Ascending aorta (tissue), 2 donors: Measurements from ENCODE around the gene USF2. TPM values are rescaled to one million over a fixed set of nuclear protein-coding genes. Genes with fewer than 3 reads are reported as not detected.

Experiments used
- DNase-seq, 2 donors: peaks; one replicate each; pipeline ENCODE4 v3.0.0-alpha.2; 2019; ENCODE audit warnings: low spot score in 2 of 2
- H3K27ac ChIP-seq, 2 donors: fragments of 200-600 bp; sonication (generic); one replicate each; pipeline ENCODE4 v1.5.1; 2016 to 2017; ENCODE audit warnings: mild to moderate bottlenecking in 1 of 2
- H3K27me3 ChIP-seq: fragments of 200-600 bp; sonication (generic); one replicate; pipeline ENCODE4 v1.5.1; 2017
- H3K36me3 ChIP-seq, 2 donors: fragments of 200-600 bp; sonication (generic); one replicate each; pipeline ENCODE4 v1.5.1; 2016
- H3K4me1 ChIP-seq, 2 donors: fragments of 200-600 bp; sonication (generic); one replicate each; pipeline ENCODE4 v1.5.1; 2016 to 2017; ENCODE audit warnings: mild to moderate bottlenecking in 1 of 2
- H3K4me3 ChIP-seq, 2 donors: fragments of 200-600 bp; sonication (generic); one replicate each; pipeline ENCODE4 v1.5.1; 2016 to 2017; ENCODE audit warnings: mild to moderate bottlenecking in 1 of 2
- H3K9me3 ChIP-seq, 2 donors: fragments of 200-600 bp; sonication (generic); one replicate each; pipeline ENCODE4 v1.5.1; 2016
- CTCF ChIP-seq, 3 experiments: fragments of 200-600 bp in 2 of 3; fragments of 450-650 bp in 1 of 3; sonication (generic) in 2 of 3; IDR thresholded peaks; one replicate each; pipeline ENCODE4 v1.5.1; 2016 to 2019; ENCODE audit warnings: antibody characterized with exemption in 3 of 3, mild to moderate bottlenecking in 1 of 3, moderate library complexity in 1 of 3
- intact Hi-C: fragments of 100-400 bp; cut with DNase I; formaldehyde crosslinking; loops from one replicate; pipeline ENCODE4 v1.15.1; 2023
- total RNA-seq: library from RNA; depleted of rRNA; stranded (reverse); fragments of >200 nt; gene quantifications from one replicate; pipeline ENCODE4 v1.1.0, GENCODE V29; 2016

The USF2 gene
- total RNA-seq, 1 donor from 2014 or later = 116 TPM

GRCh38 chr19:35296644-35297514, 28.1 kb downstream of the USF2 start:
- Histone ChIP-seq H3K9me3 (no peaks in the 10 kb centered on the region), H3K36me3 (no peaks in the 10 kb centered on the region), H3K4me3 (no peak overlapping the region), H3K27me3 (no peaks in the 10 kb centered on the region), H3K4me1 (no peaks in the 10 kb centered on the region), H3K27ac (no peak overlapping the region)
- no peak for DNase-seq
- intact Hi-C loops = no loop called here
- no peak for TF ChIP-seq CTCF (IDR thresholded peaks at IDR 0.05)

- H3K4me1 ChIP-seq = no peaks in the 10 kb centered on the region
- no peak overlapping the region for H3K27ac ChIP-seq
- H3K36me3 ChIP-seq = no peaks in the 10 kb centered on the region
- no peaks in the 10 kb centered on the region for H3K9me3 ChIP-seq
- no peak for DNase-seq
- TF ChIP-seq CTCF (IDR thresholded peaks at IDR 0.05) = no peak
- intact Hi-C loops = no loop called here
- H3K27me3 ChIP-seq = no peaks in the 10 kb centered on the region
- no peak overlapping the region for H3K4me3 ChIP-seq
These were observed 28.7 kb downstream of the USF2 start for GRCh38 chr19:35297515-35297848.

GRCh38 chr19:35297922-35298321, 29.2 kb downstream of the USF2 start:
- Histone ChIP-seq H3K27me3 (no peaks in the 10 kb centered on the region), H3K36me3 (no peaks in the 10 kb centered on the region), H3K9me3 (no peaks in the 10 kb centered on the region), H3K27ac (no peak overlapping the region), H3K4me1 (no peaks in the 10 kb centered on the region), H3K4me3 (no peak overlapping the region)
- no peak for TF ChIP-seq CTCF (IDR thresholded peaks at IDR 0.05)
- no peak for DNase-seq
- intact Hi-C loops = no loop called here

GRCh38 chr19:35298561-35298972, 29.8 kb downstream of the USF2 start:
- H3K9me3 ChIP-seq = no peaks in the 10 kb centered on the region
- H3K4me3 ChIP-seq = no peak overlapping the region
- intact Hi-C loops = no loop called here
- no peaks in the 10 kb centered on the region for H3K27me3 ChIP-seq
- TF ChIP-seq CTCF (IDR thresholded peaks at IDR 0.05) = no peak
- DNase-seq = no peak
- no peak overlapping the region for H3K27ac ChIP-seq
- no peaks in the 10 kb centered on the region for H3K36me3 ChIP-seq
- H3K4me1 ChIP-seq = no peaks in the 10 kb centered on the region

GRCh38 chr19:35299523-35300338, 31.0 kb downstream of the USF2 start:
- intact Hi-C loops = no loop called here
- Histone ChIP-seq H3K36me3 (no peaks in the 10 kb centered on the region), H3K4me1 (no peaks in the 10 kb centered on the region), H3K9me3 (no peaks in the 10 kb centered on the region), H3K27ac (no peak overlapping the region), H3K27me3 (no peaks in the 10 kb centered on the region), H3K4me3 (no peak overlapping the region)
- no peak for TF ChIP-seq CTCF (IDR thresholded peaks at IDR 0.05)
- DNase-seq = no peak
